Mononuclear cell (primary cell): Measurements from ENCODE around the gene CDT1. TPM values are rescaled to one million over a fixed set of nuclear protein-coding genes. Genes with fewer than 3 reads are reported as not detected.
A peak's percentile ranks its signal among the peaks of the same experiment; 100 is the strongest.

ENCODE experiments used
- H3K27me3 ChIP-seq: 2 replicates; pipeline ENCODE4 v1.6.0; 2011; ENCODE audit warnings: low read length, control low read depth; ENCODE audit not compliant: insufficient read depth
- H3K4me1 ChIP-seq: 2 replicates; pipeline ENCODE4 v1.5.1; 2011; ENCODE audit warnings: mild to moderate bottlenecking, low read length, control low read depth; ENCODE audit not compliant: insufficient read depth
- H3K4me3 ChIP-seq: 2 replicates; pipeline ENCODE4 v1.5.1; 2011; ENCODE audit warnings: mild to moderate bottlenecking, low read length, moderate library complexity
- H3K9me3 ChIP-seq: 2 replicates; pipeline ENCODE4 v1.5.1; 2011; ENCODE audit warnings: low read depth, mild to moderate bottlenecking, control low read depth, low read length
- total RNA-seq: library from RNA; depleted of rRNA; stranded (reverse); fragments of >200 nt; gene quantifications from one replicate; pipeline ENCODE4 v1.2.3, GENCODE V29; 2012

Gene CDT1
- total RNA-seq = 0.42 TPM

DNA sequence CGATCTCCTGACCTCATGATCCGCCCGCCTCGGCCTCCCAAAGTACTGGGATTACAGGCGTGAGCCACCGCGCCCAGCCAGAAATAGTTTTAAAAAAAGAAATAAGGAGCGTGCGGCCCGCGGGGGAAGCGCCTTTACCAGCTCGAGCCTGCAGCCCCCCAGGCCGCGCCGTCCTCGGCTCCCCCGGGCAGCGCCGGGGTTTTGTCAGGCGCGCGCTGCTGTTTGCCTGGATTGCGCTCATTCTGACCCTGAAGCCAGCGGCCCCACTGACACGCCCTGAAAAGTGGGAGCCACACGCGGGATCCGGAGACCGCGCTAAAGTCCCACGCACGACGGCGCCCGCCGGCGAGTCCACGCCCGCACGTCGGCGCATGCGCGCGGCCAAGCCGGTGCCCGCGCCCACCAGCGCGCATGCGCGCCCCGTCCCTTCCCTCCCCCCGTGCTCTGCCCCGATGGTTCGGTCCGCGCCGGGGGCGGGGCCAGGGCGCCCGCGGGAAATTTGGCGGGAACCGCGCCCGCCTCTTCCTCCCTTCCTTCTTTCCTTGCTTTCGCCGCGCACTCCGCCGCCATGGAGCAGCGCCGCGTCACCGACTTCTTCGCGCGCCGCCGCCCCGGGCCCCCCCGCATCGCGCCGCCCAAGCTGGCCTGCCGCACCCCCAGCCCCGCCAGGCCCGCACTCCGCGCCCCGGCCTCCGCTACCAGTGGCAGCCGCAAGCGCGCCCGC is at the start of gene CDT1:
Gene CDT1 (plus strand): TSS at position 526 of the 724 bp plus-strand sequence. CDS start 43 bp downstream, at position 569.
- Histone ChIP-seq H3K9me3 (no peaks in the 10 kb centered on the region), H3K27me3 (no peaks in the 10 kb centered on the region), H3K4me3 (peak within 1 kb of the TSS; percentile 57), H3K4me1 (peaks cover 40% of the 10 kb centered on the region)

DNA sequence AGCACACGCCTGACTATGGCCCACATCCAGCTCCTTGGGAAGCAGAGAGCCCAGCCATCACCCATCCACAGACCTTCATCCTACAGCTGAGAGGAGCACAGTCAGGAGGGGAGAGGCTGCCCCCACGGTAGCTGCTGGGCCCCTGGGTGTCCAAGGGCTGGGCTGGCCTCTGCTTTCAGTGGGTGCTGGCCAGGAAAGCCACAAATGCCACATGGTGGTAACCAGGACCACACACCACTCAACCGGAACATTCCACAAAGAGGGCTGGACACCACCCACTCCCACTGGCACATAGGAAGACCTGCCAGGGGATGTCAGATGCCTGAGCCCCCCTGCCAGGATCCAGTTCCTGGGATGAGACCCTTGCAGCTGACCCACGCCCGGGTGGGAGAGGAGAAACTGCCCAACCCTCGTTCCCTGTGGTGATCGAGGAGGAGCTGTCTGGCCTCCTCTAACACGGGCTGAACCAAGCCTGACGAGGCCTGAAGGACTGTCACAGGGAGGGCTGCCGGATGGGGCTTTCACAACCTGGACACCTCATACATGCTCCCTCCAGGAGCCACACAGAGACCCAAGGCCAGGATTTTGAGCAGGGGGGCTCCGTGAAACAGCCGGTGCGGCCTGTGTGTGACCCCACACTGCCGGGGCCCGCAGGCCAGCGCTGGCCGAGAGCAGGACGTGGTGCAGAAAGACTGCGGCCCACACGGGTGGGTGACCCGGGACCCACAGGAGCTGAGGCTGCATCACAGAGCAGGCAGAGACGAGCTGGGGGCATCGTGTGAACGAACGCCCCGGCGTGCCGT is 49.3 kb upstream of the CDT1 start:
- Histone ChIP-seq H3K27me3 (no peaks in the 10 kb centered on the region), H3K4me3 (no peak overlapping the region), H3K4me1 (peaks cover 12% of the 10 kb centered on the region), H3K9me3 (no peaks in the 10 kb centered on the region)

DNA sequence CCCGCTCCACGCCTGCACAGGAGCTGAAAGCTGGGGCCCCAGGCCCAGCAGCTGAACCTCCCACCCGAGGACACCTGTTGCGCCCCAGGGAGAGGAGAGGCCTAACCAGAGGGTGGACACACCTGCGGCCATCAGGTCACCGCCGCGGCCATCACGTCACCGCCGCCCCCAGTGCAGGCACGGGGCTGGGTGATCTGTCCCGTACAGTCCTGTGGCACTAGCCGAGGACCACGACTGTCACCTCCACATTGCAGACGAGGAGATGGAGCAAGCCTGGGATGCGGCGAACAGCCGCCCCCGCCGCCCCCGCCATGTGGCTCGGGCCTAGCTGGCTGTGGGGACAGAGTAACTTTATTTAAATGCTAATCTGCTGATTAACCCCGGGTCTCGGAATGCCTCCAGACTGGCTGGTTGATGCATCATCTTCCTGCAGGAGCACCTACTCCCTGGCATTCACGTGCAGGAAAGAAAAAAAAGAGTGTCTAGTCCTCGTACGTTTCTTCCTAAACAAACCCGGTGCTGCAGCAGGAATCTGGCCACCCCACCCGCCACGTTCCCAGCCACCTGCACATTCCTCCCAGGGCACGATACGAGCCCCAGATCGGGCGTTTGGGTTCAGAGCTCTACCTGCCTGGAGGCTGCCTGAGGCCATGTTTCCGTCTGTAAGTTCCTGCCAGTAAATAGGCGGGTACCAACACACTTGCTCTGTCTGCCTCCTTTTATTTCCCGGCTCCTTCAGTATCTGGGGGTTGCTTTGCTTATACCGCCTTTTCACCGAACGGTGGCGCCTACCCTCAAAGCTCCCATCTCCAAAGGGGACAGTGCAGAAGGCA is 48.5 kb upstream of the CDT1 start:
- peaks cover 17% of the 10 kb centered on the region for H3K4me1 ChIP-seq

DNA sequence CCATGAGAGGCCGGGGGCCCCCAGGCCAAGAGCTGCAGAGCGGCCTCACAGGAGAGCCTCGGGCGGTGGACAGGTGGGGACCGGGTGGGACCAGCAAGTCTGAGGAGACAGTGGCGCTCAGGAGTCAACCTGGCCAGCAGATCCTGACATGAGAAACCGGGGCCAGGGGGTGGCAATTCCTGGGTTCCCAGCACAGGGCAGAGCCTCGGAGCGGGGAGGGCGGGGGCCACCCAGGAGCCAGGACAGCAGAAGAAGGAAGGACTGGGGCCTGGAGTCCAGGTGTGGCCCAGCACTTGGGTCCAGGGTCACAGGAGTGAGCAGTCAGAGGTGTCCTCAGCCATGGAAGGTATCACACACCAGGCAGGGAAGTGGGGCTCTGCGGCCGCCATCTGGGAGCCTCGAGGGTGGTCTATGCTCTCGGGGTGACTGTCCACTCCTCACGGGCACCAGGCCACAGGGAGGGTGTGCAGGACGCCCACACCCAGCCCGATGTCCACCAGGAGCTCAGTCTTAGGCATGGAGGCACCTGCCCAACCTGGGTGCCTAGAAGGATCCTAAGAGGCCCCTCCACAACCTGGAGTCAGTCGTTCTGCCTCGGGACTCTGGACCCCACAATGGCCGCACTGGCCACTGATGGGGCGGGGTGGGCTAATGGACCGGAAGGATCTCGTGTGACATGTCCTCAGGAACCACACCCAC is 47.7 kb upstream of the CDT1 start:
- H3K27me3 ChIP-seq = no peaks in the 10 kb centered on the region
- no peaks in the 10 kb centered on the region for H3K9me3 ChIP-seq
- no peak overlapping the region for H3K4me3 ChIP-seq
- peaks cover 17% of the 10 kb centered on the region for H3K4me1 ChIP-seq

More for the DNA sequence above, 48.5 kb upstream of the CDT1 start:
- no peak overlapping the region for H3K4me3 ChIP-seq
- H3K9me3 ChIP-seq = no peaks in the 10 kb centered on the region
- no peaks in the 10 kb centered on the region for H3K27me3 ChIP-seq

DNA sequence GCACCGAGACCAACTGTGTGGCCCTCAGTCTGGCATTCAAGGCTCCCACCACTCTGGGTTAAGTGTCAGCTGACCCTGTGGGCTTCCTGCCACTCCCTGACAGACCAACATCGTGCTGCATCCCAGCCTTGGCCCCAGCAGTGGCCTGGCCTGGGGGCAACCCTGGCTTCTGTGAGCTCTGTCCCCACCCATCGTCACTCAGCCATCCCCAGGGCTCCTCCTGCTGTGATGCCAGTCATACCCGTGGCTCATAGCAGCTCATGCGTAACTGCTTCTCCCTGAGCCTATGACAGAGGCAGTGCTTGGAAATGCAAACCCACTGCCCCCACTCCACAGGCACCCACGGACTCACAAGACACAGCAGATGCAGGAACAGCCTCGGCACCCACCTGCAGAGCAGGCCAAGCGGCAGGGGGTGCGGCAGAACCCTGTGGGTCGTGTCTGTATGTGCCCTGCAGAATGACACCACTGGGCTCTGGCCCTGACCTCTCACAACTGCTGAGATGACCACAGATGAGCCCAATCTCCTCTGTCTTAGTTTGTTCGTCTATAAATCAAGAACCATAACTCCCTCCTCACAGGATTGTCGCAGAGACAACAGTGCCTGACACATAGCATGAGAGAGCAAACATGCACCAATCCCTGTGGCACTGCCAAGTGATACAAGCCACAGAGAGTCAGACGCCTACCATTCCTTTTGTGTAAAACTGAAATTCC is 45.2 kb upstream of the CDT1 start:
- peaks cover 17% of the 10 kb centered on the region for H3K4me1 ChIP-seq
- no peak overlapping the region for H3K4me3 ChIP-seq
- no peaks in the 10 kb centered on the region for H3K9me3 ChIP-seq
- no peaks in the 10 kb centered on the region for H3K27me3 ChIP-seq

DNA sequence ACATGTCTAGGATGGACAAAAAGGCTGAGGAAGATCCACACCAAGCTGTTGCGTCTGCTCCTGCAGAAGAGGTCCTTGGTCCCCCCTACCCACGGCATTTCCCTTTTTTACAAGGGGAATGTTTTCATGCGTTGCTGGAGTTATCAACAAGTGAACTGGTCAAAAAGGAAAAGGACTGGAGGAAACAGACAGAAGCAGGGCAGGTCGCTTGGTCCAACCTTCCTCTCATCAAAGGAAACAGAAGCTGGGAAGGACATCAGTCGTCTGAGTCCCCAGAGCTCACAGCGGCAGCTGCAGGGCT is 44.7 kb upstream of the CDT1 start:
- H3K9me3 ChIP-seq = no peaks in the 10 kb centered on the region
- H3K4me1 ChIP-seq = peaks cover 17% of the 10 kb centered on the region
- no peaks in the 10 kb centered on the region for H3K27me3 ChIP-seq
- no peak overlapping the region for H3K4me3 ChIP-seq

DNA sequence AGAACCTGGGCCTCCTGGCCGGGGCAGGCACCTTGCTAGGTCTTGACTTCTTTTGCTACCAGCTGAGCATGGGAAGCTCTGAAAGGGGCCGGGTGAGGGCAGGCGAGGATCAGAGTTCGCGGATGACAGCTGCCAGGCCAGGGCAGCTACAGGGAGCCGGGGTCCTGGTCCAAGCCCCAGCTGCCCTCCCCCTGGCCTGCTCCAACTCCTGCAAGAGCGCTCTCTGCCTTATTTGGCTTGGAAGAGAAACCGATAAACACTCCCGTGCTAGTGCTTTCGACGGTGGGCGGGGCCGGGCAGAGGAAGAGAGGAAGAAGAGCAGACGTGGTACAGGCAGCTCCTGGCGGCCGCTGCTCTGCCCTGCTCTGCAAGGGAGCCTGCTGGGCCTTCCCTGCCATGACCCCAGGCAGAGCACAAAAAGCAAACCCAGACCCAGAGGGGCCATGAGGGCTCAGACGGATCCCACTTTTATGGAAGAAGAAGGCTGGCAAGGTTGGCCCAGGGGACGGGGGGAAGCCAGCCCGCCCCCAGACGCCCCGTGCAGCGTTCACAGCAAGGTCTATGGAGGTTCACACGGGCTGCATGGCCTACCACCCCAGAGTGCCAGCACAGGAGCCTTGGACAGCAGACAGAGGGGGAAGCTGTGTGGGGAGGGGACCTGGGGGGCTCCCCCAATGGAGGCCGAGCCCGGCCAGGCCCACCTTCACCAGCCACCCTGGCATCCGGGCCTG is 44.2 kb upstream of the CDT1 start:
- Histone ChIP-seq H3K27me3 (no peaks in the 10 kb centered on the region), H3K4me3 (no peak overlapping the region), H3K9me3 (no peaks in the 10 kb centered on the region), H3K4me1 (peaks cover 17% of the 10 kb centered on the region)

DNA sequence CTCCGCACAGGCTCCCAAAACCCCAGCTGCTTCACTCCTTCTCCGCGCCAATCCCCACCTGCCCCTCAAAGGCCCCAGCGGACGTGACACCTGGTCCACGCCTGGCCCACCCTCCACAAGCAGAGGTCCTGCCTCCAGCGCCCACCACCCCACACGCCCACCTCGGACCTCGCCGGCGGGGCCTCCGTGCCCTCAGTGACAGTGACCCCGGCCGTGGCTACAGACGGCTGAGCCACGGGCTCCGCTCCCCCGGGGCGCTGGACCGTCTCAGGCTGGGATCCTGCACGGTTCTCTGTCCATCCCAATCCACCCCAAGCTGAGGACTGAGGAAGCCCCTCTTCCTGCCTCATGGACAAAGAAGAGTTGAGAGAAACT is 43.6 kb upstream of the CDT1 start:
- Histone ChIP-seq H3K4me3 (no peak overlapping the region), H3K4me1 (peaks cover 17% of the 10 kb centered on the region), H3K9me3 (no peaks in the 10 kb centered on the region)

DNA sequence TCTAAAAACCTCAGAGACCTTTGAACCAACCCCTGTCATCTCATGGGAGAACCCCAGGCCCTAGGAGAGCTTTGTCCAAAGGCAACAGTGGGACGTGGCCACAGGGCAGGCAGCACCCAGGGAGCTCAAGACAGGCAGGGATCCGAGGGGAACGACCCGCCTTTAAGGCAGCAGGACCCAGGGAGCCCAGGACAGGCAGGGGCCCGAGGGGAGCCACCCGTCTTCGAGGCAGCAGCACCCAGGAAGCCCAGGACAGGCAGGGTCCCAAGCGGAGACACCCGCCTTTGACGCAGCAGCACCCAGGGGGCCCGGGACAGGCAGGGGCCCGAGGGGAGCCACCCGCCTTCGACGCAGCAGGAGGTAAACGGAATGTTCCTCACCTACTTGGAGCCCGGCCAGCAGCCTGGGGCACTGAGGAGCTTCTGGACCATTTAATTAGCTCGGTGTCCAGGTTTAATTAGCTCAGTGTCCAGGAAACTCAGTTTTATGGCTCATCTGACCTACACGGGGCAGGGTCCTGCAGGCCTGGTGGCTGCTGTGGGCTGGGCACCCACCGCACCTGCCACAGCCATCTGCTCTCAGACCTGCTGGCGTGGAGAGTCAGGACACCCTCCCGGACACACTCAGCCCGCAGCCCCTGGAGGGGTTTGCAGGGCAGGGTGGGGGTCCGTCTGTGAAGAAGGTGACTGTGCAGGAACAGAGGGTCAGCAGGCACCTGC is 43.0 kb upstream of the CDT1 start:
- Histone ChIP-seq H3K4me1 (peaks cover 15% of the 10 kb centered on the region), H3K27me3 (no peaks in the 10 kb centered on the region), H3K4me3 (no peak overlapping the region), H3K9me3 (no peaks in the 10 kb centered on the region)

More for the DNA sequence above, 43.6 kb upstream of the CDT1 start:
- H3K27me3 ChIP-seq = no peaks in the 10 kb centered on the region

DNA sequence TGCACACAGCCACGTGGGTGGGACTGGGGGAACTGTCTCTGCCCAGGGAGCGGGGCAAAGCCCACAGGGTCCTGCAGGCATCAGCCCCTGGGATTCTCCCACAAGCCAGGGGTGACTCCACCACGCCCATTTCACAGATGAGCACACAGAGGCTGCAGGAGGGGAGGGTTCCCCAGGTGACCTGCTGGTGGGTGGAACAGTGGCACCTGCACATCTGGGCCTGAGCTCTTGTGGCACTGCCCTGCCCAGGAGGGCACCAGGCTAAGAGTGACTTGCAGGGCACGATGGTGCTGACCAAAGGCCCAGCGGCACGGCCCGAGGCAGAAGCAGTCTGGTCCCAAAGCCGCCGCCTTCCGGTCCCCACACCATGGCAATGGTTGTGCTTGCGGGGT is 42.5 kb upstream of the CDT1 start:
- Histone ChIP-seq H3K9me3 (no peaks in the 10 kb centered on the region), H3K4me3 (no peak overlapping the region), H3K27me3 (no peaks in the 10 kb centered on the region), H3K4me1 (peaks cover 17% of the 10 kb centered on the region)

DNA sequence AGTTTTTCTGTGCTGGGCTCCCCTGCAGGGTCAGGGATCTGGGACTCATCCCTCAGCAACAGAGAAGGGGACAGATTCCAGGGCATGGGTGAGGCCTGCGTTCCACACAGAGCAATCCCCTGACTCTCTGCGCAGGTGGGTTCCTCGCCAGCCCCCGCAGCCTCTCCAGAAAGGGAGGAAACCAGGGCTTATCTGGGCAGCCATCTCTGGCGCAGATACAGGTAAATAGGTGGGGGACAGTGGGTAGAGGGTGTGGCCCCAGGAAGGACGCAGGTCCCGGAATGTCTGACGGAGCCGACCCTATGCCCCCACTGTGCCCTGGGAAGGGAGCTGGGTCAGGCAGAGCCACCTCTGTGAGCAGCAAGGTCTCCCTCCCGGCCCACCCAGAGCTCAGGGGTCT is 41.8 kb upstream of the CDT1 start:
- no peaks in the 10 kb centered on the region for H3K27me3 ChIP-seq
- H3K9me3 ChIP-seq = no peaks in the 10 kb centered on the region
- H3K4me1 ChIP-seq = peaks cover 23% of the 10 kb centered on the region
- no peak overlapping the region for H3K4me3 ChIP-seq

DNA sequence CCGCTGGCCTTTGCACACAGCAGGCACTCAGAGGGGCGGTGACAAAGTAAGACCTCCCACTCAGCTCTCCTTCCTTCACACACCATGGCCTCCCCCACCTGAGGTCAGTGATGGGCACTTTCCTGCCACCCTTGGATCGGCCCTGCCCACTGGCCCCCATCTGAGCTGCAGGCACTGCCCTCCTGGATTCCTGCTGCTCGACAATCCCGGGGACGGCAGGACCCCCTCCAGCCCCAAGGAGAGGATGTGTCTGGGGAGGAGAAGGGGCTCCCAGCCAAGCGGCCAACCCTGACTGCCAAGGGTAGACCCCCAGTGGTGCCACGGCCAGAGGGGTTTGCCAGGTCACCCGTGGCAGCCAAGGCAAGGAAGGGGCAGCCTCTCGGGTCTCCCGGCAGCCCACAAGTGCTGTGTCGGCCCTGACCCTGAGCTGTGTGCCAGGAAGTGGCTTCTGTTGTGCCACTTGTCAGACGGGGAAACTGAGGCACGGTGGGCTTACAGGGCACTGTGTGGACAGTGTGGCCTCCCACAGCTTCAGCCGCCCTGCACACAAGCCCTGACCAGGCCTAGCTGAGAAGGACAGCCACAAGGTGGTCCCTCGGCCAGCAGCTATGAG is 41.2 kb upstream of the CDT1 start:
- H3K4me1 ChIP-seq = peaks cover 29% of the 10 kb centered on the region
- H3K27me3 ChIP-seq = no peaks in the 10 kb centered on the region
- no peaks in the 10 kb centered on the region for H3K9me3 ChIP-seq
- no peak overlapping the region for H3K4me3 ChIP-seq

DNA sequence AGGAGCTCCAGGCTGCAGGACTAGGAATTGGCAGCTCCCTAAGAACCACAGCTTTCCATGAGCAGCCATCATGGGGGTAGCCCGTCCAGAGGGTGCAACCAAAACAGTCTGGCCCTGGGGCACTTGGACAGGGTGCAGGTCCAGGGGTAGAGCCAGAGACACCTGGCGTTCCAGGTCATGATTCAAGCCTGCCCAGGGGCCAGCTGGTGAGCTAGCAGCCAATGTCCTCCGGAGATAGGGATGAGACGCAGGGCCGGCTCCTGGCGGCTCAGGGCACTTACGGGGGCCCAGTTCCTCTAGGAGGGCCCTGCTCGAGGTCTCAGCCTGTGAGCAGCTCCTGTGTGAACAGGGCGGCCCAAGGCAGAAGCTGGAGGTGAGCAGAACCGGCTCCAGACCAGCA is 40.6 kb upstream of the CDT1 start:
- H3K4me1 ChIP-seq = peaks cover 34% of the 10 kb centered on the region

More for the DNA sequence above, 40.6 kb upstream of the CDT1 start:
- no peaks in the 10 kb centered on the region for H3K27me3 ChIP-seq
- H3K4me3 ChIP-seq = no peak overlapping the region
- no peaks in the 10 kb centered on the region for H3K9me3 ChIP-seq
